Transverse colon (tissue), 4 donors: ENCODE measurements around the gene IYD. TPM values are rescaled to one million over a fixed set of nuclear protein-coding genes. Genes with fewer than 3 reads are reported as not detected.
A peak's percentile ranks its signal among the peaks of the same experiment; 100 is the strongest.

ENCODE experiments used
- DNase-seq: peaks from one replicate; pipeline ENCODE4 v3.0.0-alpha.2; 2019
- H3K27ac ChIP-seq, 4 donors: fragments of 200-600 bp; sonication (generic); 2 replicates each; pipeline ENCODE4 v1.5.1; 2016 to 2018; ENCODE audit warnings: inconsistent platforms in 4 of 4
- H3K27me3 ChIP-seq: fragments of 200-600 bp; sonication (generic); 2 replicates; pipeline ENCODE4 v1.5.1; 2017; ENCODE audit warnings: inconsistent platforms
- H3K36me3 ChIP-seq, 4 donors: fragments of 200-600 bp; sonication (generic); 2 replicates each; pipeline ENCODE4 v1.5.1; 2017 to 2019; ENCODE audit warnings: inconsistent platforms in 4 of 4
- H3K4me1 ChIP-seq, 4 donors: fragments of 200-600 bp; sonication (generic); 2 replicates each; pipeline ENCODE4 v1.5.1; 2017 to 2020; ENCODE audit warnings: inconsistent platforms in 4 of 4
- H3K4me3 ChIP-seq, 4 donors: fragments of 200-600 bp; sonication (generic); 1 replicate in 1 of 4; 2 replicates in 3 of 4; pipeline versions ENCODE4 v1.5.1 to v1.6.1; 2017 to 2019; ENCODE audit warnings: inconsistent platforms in 4 of 4
- H3K9me3 ChIP-seq, 2 donors: fragments of 200-600 bp; sonication (generic); 2 replicates each; pipeline ENCODE4 v1.5.1; 2017 to 2019; ENCODE audit warnings: inconsistent platforms in 2 of 2
- EP300 ChIP-seq: sonication (generic); formaldehyde crosslinking; IDR thresholded peaks from one replicate; pipeline ENCODE4 v1.6.1; 2017; ENCODE audit warnings: antibody characterized with exemption, low read depth
- POLR2A ChIP-seq: fragments of 450-650 bp; IDR thresholded peaks from one replicate; pipeline ENCODE4 v1.6.1; 2016; ENCODE audit warnings: antibody characterized with exemption, mild to moderate bottlenecking, moderate library complexity
- POLR2AphosphoS5 ChIP-seq, 3 donors: sonication (generic); formaldehyde crosslinking; IDR thresholded peaks; one replicate each; pipeline ENCODE4 v1.6.1; 2016; ENCODE audit warnings: antibody characterized with exemption in 3 of 3
- WGBS, 2 donors: methylation state at CpG; one replicate each; pipeline ENCODE4 v1.1.5; 2018; ENCODE audit warnings: low coverage in 1 of 2; 5-methylcytosine and 5-hydroxymethylcytosine counted together
- in situ Hi-C, 4 donors: fragments of 200-750 bp; cut with MboI; loops; one replicate each; pipeline versions ENCODE4 v1.15.0 to v1.15.1; 2017; ENCODE audit warnings: low sequenced_read_pairs in 3 of 4, low pct_ligation_motif_present in 1 of 4, low pct_unique_long_range_greater_than_20kb in 1 of 4
- intact Hi-C: fragments of 100-400 bp; cut with DNase I; formaldehyde crosslinking; loops from one replicate; pipeline ENCODE4 v1.15.1; 2023; ENCODE audit warnings: low total_unique reads
- small RNA-seq, 4 donors: library from RNA; depleted of rRNA; stranded (forward); fragments of <200 nt; gene quantifications; one replicate each; pipeline ENCODE3, GENCODE V24; 2016
- total RNA-seq, 4 donors: library from RNA; depleted of rRNA; stranded (reverse); fragments of >200 nt; gene quantifications; one replicate each; pipeline ENCODE4 v1.1.0, GENCODE V29; 2016
- TF ChIP-seq, protein P1 (sequence below), 5 experiments: fragments of 200-600 bp in 3 of 5; fragments of 450-650 bp in 2 of 5; sonication (generic) in 3 of 5; IDR thresholded peaks; 1 replicate in 2 of 5; 2 replicates in 3 of 5; pipeline ENCODE4 v1.5.1; 2016 to 2017; ENCODE audit warnings: antibody characterized with exemption in 5 of 5, inconsistent platforms in 3 of 5, mild to moderate bottlenecking in 2 of 5, moderate library complexity in 1 of 5

IYD gene
- total RNA-seq, 4 donors from 2014 or later: 8.4 to 16.7 (median 12.3) TPM

DNA sequence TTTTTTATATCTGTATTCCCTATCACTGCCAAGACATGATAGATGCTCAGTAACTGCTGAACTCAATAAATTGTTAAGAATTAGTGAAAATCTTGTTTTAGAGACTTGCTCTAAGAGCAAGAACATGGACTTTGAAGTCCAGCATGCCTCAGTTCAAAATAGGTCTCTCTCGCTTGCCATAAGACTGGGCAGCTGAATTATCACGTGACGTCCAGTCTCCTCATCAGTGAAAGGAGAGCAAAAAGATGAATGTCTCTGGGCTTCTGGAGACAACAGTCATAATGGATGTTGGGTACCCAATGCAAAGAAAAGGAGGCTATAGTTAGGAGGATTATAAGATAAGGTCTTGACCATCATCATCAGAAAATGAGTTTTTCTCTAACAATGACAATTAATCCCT lies 82.1 kb downstream of the IYD start:
- 90 to 96% methylated on average over 3 of the region's 3 CpGs for WGBS, 2 donors
- Histone ChIP-seq H3K36me3 (no peaks in the 10 kb centered on the region), H3K9me3 (no peaks in the 10 kb centered on the region), H3K4me1 (no peaks in the 10 kb centered on the region), H3K27ac (no peak overlapping the region), H3K4me3 (no peak overlapping the region), H3K27me3 (no peaks in the 10 kb centered on the region)
- in situ Hi-C loops: no loop called here
- no peak for DNase-seq
- TF ChIP-seq POLR2A (no peak), POLR2AphosphoS5 (IDR thresholded peaks at IDR 0.05) (no peak), EP300 (no peak)
- TF ChIP-seq, protein P1, sequence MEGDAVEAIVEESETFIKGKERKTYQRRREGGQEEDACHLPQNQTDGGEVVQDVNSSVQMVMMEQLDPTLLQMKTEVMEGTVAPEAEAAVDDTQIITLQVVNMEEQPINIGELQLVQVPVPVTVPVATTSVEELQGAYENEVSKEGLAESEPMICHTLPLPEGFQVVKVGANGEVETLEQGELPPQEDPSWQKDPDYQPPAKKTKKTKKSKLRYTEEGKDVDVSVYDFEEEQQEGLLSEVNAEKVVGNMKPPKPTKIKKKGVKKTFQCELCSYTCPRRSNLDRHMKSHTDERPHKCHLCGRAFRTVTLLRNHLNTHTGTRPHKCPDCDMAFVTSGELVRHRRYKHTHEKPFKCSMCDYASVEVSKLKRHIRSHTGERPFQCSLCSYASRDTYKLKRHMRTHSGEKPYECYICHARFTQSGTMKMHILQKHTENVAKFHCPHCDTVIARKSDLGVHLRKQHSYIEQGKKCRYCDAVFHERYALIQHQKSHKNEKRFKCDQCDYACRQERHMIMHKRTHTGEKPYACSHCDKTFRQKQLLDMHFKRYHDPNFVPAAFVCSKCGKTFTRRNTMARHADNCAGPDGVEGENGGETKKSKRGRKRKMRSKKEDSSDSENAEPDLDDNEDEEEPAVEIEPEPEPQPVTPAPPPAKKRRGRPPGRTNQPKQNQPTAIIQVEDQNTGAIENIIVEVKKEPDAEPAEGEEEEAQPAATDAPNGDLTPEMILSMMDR (IDR thresholded peaks at IDR 0.05): no peak
- intact Hi-C loops: no loop called here

DNA sequence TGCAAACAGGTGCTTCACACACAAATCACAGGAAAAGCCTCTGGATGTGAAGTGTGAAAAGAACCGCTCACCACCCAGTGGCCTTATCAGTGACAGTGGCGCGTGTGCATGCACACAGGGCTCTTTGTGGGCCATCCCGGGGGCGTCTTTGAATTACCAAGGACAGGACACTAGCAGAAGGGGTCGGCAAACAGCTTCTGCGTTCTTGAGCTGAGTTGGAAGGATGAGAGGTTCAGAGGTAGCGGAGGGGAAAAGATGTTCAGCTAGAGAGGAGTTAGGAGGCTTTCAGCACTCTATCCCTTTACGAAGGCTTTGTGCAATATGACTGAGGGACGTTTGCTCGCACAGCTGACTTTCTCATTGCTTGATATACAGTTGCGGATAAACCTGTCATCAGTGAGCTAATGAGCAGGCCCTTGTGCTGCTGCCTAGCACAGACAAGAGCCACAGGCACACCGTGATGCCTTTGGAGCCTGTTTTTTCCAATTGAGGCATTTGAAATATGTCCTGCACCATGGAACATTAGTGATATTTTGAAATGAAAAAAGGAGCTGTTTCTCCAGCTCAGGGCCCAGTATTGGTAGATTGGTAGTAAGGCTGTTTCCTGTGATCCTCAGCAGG lies 83.1 kb downstream of the IYD start:
- Histone ChIP-seq H3K4me1 (peaks cover 0 to 4% (median 0%) of the 10 kb centered on the region in 4 donors), H3K9me3 (no peaks in the 10 kb centered on the region), H3K36me3 (no peaks in the 10 kb centered on the region), H3K4me3 (no peak overlapping the region), H3K27ac (peak overlapping the region in 1 of 4 donors; percentile 6), H3K27me3 (no peaks in the 10 kb centered on the region)
- in situ Hi-C loops (no loop called here), intact Hi-C loops (no loop called here)
- no peak for DNase-seq
- 86 to 87% methylated on average over 10 to 13 of the region's 13 CpGs for WGBS, 2 donors
- TF ChIP-seq, protein P1 (IDR thresholded peaks at IDR 0.05): no peak
- TF ChIP-seq POLR2AphosphoS5 (IDR thresholded peaks at IDR 0.05): no peak
- no peak for TF ChIP-seq POLR2A
- no peak for TF ChIP-seq EP300

DNA sequence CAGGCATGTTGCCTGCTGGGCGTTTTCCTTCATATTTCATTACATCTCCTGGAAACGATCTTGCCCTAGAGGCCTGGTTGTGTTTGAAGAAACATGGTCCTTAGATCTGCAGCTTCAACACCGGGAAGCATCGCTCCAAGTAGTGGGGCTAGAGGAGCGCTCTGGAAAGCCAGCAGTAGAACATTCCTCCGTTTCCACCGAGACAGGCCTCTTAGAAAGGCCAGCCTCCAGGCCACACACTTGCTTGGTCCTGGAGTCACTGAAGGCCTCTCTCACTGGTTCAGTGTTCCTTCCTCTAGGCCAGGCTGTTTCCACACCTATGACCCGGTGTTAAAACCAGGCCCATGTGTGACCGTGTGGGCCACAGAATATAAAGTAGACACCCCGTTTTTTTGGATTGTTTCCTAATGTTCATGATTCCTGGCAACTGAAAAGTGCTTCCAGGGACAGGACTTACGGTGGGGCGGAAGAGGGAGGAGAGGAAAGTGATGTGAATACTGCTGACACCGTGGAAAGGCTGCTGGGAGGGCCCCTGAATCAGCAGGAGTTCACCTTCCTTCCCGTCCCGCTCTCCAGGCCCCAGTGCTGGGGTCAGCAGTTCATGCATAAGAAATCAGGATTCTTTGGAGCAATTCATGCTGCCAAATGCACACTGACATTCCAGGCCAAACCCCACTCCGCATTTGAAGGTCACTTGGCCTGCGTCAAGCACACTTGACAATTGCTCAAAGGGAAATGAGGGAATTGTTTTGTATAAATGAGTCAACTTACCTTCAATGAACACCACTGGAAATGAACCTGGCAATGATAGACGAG lies 83.8 kb downstream of the IYD start:
- peaks cover 0 to 4% (median 0%) of the 10 kb centered on the region in 4 donors for H3K4me1 ChIP-seq
- peak overlapping the region in 1 of 4 donors; percentile 6 for H3K27ac ChIP-seq
- H3K36me3 ChIP-seq: no peaks in the 10 kb centered on the region
- in situ Hi-C loops: no loop called here
- 78 to 81% methylated on average over 5 to 18 of the region's 18 CpGs for WGBS, 2 donors
- H3K27me3 ChIP-seq: no peaks in the 10 kb centered on the region
- H3K4me3 ChIP-seq: no peak overlapping the region
- intact Hi-C loops: no loop called here
- TF ChIP-seq POLR2A (no peak), EP300 (no peak), POLR2AphosphoS5 (IDR thresholded peaks at IDR 0.05) (no peak)
- TF ChIP-seq, protein P1 (IDR thresholded peaks at IDR 0.05): no peak
- H3K9me3 ChIP-seq: no peaks in the 10 kb centered on the region
- DNase-seq: no peak

DNA sequence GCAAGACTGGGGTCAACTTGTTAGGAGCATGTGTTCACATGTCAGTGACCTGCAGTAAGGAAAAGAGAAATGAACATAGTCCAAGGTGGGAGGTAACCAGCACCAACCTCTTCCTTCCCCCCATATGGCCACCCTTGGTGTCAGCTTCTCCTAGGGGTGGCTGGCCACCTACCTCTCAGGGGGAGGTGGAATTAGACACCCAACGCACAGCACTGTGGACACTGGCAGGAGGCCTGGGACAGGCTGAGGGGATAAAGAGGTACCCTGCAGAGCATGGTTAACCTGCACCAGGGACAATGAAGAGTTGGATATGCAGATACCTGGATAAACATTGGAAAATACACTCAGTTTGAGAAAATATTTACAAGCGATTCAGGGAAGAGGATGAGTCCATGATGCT lies 84.5 kb downstream of the IYD start:
- no peak for DNase-seq
- H3K27ac ChIP-seq: no peak overlapping the region
- no peak overlapping the region for H3K4me3 ChIP-seq
- intact Hi-C loops (no loop called here), in situ Hi-C loops (no loop called here)
- no peaks in the 10 kb centered on the region for H3K9me3 ChIP-seq
- no peaks in the 10 kb centered on the region for H3K27me3 ChIP-seq
- TF ChIP-seq POLR2AphosphoS5 (IDR thresholded peaks at IDR 0.05) (no peak), POLR2A (no peak), EP300 (no peak)
- TF ChIP-seq, protein P1 (IDR thresholded peaks at IDR 0.05): no peak
- 92 to 97% methylated on average over 2 of the region's 2 CpGs for WGBS, 2 donors
- H3K4me1 ChIP-seq: peaks cover 0 to 4% (median 0%) of the 10 kb centered on the region in 4 donors
- no peaks in the 10 kb centered on the region for H3K36me3 ChIP-seq

Small RNAs within 50 kb of the gene (small RNA-seq; reads per million reads assigned to genes)
- gene RNU4-7P: 0 to 0.24 (median 0.07) reads per million in 4 donors

Other genes with a start within 250 kb of the IYD start
- gene PPP1R14C, start 226.0 kb upstream of the IYD start, total RNA-seq: 10 to 100 TPM in 3 of 4 donors, 1 to 10 TPM in 1; 1.2 to 64.5 (median 38.8) TPM
- gene PLEKHG1, start 230.9 kb downstream of the IYD start, total RNA-seq: 10 to 100 TPM; 35.4 to 93.9 (median 58.3) TPM